RPMI8226 (cell line): ENCODE data around the gene PPM1H.
"Not testable (repeated sequence)": the region's sequence is repeated elsewhere in the genome, so short reads cannot be mapped to it uniquely, and the experiment has no call there.

Source experiments
- DNase-seq: peaks from one replicate; pipeline ENCODE4 v3.0.0-alpha.2; 2015

The PPM1H gene

GRCh38 chr12:62907561-62907960 lies 27.4 kb downstream of the PPM1H start:
- DNase-seq, result peak; percentile 62

GRCh38 chr12:62907078-62907477 lies 27.9 kb downstream of the PPM1H start:
- no peak for DNase-seq

GRCh38 chr12:62903151-62903550 lies 31.8 kb downstream of the PPM1H start:
- DNase-seq, result peak; percentile 30

GRCh38 chr12:62900686-62901272 lies 34.2 kb downstream of the PPM1H start:
- no peak for DNase-seq

- no peak for DNase-seq
Measured at GRCh38 chr12:62899568-62900390, 35.2 kb downstream of the PPM1H start.

GRCh38 chr12:62898526-62898925 lies 36.4 kb downstream of the PPM1H start:
- no peak for DNase-seq

- no peak for DNase-seq
Measured at GRCh38 chr12:62895351-62895877, 39.5 kb downstream of the PPM1H start.

GRCh38 chr12:62893276-62893675 lies 41.7 kb downstream of the PPM1H start:
- DNase-seq, result no peak

GRCh38 chr12:62891805-62892549 lies 43.0 kb downstream of the PPM1H start:
- DNase-seq, result no peak

GRCh38 chr12:62888454-62889110 lies 46.4 kb downstream of the PPM1H start:
- no peak for DNase-seq

- peak; percentile 60 for DNase-seq
Measured at GRCh38 chr12:62886796-62887195, 48.2 kb downstream of the PPM1H start.

GRCh38 chr12:62885242-62885641 lies 49.7 kb downstream of the PPM1H start:
- no peak for DNase-seq

- not testable (repeated sequence) for DNase-seq
Measured at GRCh38 chr12:62884832-62885231, 50.1 kb downstream of the PPM1H start.

GRCh38 chr12:62882696-62883095 lies 52.3 kb downstream of the PPM1H start:
- peak; percentile 65 for DNase-seq

GRCh38 chr12:62882140-62882539 lies 52.8 kb downstream of the PPM1H start:
- peak; percentile 93 for DNase-seq

- no peak for DNase-seq
Measured at GRCh38 chr12:62879691-62880090, 55.3 kb downstream of the PPM1H start.

GRCh38 chr12:62879228-62879627 lies 55.7 kb downstream of the PPM1H start:
- DNase-seq, result not testable (repeated sequence)

GRCh38 chr12:62878211-62878610 lies 56.7 kb downstream of the PPM1H start:
- no peak for DNase-seq

GRCh38 chr12:62876938-62877548 lies 57.9 kb downstream of the PPM1H start:
- no peak for DNase-seq

- no peak for DNase-seq
Measured at GRCh38 chr12:62873826-62874448, 61.0 kb downstream of the PPM1H start.

- no peak for DNase-seq
Measured at GRCh38 chr12:62873116-62873825, 61.7 kb downstream of the PPM1H start.
